Measurements from ENCODE around the gene ACY1. TPM values are rescaled to one million over a fixed set of nuclear protein-coding genes. Genes with fewer than 3 reads are reported as not detected.

Gene ACY1
- total and polyA plus RNA-seq, 2 donors (not counting 3 experiments of a cell fraction or from before 2014, with no cell fraction given), result 13.4 to 32.9 TPM

DNA sequence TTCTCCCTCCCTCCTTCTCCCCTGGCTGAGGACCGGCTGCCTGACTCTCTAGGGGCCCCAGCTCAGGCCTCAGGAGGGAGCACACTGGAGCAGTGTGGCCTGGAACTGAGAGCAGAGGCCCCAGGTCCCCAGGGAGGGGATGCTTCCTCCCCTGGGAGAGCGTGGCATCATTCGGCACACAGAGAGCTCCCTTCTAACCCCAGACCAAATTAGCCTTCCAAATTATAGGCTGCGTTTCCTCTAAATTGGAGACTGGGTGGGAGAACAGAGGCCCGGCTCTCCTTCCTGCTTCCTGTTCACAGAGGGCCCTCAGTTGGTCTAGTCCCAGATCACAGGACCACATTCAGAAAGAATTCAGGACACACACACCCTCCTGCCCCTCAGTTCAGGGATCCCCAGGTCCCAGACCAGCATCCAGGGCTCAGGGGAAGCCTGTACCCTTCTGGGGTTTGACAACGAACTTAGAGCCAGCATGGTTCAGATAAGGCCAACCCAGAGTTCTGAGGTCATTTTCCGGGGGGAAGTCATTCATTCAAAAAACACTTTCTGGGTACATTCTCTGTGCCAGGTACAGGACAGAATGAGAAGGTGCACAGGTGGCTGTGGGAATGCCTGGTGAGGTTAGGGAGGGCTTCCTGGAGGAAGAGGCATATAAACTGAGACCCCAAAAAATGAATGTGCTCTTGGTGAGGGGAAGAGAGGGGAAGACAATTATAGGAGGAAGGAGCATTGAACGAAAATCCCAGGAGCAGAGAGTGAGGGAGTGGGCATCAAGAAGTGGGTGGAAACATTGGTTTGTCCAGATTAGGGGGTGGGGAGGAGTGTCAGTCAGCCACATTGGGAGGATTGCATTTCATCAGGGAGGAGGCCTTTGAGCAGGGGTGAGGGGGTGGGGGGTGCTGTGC, 40.8 kb downstream of the ACY1 start:
- Histone ChIP-seq H3K9ac (replicated peaks; ENCODE audit: extremely low read depth, insufficient read depth, low read length) (no peak overlapping the region), H3K36me3 (ENCODE audit: control insufficient read depth in 2 of 2, extremely low read depth in 1 of 2, insufficient read depth in 2 of 2, low read length in 2 of 2) (no peaks in the 10 kb centered on the region), H2AFZ (ENCODE audit: low read depth, low read length) (peak overlapping the region; percentile 60), H3K4me2 (ENCODE audit: insufficient read depth, low read length) (no peak overlapping the region), H3K9me1 (replicated peaks; ENCODE audit: control insufficient read depth, extremely low read depth, insufficient read depth, low read length) (no peaks in the 10 kb centered on the region), H3K4me1 (ENCODE audit: control insufficient read depth, extremely low read depth, insufficient read depth, low read length) (peaks cover 3% of the 10 kb centered on the region), H3K27ac (ENCODE audit: insufficient read depth, low read depth, low read length) (no peak overlapping the region), H3K79me2 (ENCODE audit: control insufficient read depth, insufficient read depth, low read length) (no peaks in the 10 kb centered on the region), H3K27me3 (ENCODE audit: control insufficient read depth in 2 of 2, insufficient read depth in 2 of 2, low read length in 2 of 2) (no peaks in the 10 kb centered on the region), H4K20me1 (replicated peaks; ENCODE audit: control insufficient read depth, extremely low read depth, insufficient read depth, low read length) (no peaks in the 10 kb centered on the region), H3K4me3 (replicated peaks in 1 of 3; ENCODE audit: insufficient read depth in 1 of 3, low read depth in 1 of 3, low read length in 3 of 3) (no peak overlapping the region), H3K9me3 (replicated peaks; ENCODE audit: control insufficient read depth, insufficient read depth, low read length) (no peaks in the 10 kb centered on the region)
- DNase-seq (ENCODE audit: low read depth, low spot score) (no peak), FAIRE-seq (no peak)
- dilution Hi-C loops (cut with MboI; ENCODE audit: extremely low pct_ligation_motif_present, low sequenced_read_pairs) (no loop called here), intact Hi-C loops (cut with micrococcal nuclease) (no loop called here)
- ChIA-PET POLR2A (no interaction called here), CTCF (no interaction called here)
- no peak for TF ChIP-seq JUN (IDR thresholded peaks at IDR 0.05; ENCODE audit: borderline replicate concordance, insufficient read depth, insufficient read length, low read depth)
- TF ChIP-seq POLR2AphosphoS5 (IDR thresholded peaks at IDR 0.05; ENCODE audit: insufficient read depth, low read depth, low read length), result no peak
- no peak for TF ChIP-seq EZH2 (IDR thresholded peaks at IDR 0.05; ENCODE audit: borderline replicate concordance, low read depth, low read length, severe bottlenecking)
- TF ChIP-seq GATA2 (IDR thresholded peaks at IDR 0.05; ENCODE audit: insufficient read depth, insufficient read length, low read depth, low read length), result no peak
- BruUV-seq (replicated peaks), result no TSS peak

DNA sequence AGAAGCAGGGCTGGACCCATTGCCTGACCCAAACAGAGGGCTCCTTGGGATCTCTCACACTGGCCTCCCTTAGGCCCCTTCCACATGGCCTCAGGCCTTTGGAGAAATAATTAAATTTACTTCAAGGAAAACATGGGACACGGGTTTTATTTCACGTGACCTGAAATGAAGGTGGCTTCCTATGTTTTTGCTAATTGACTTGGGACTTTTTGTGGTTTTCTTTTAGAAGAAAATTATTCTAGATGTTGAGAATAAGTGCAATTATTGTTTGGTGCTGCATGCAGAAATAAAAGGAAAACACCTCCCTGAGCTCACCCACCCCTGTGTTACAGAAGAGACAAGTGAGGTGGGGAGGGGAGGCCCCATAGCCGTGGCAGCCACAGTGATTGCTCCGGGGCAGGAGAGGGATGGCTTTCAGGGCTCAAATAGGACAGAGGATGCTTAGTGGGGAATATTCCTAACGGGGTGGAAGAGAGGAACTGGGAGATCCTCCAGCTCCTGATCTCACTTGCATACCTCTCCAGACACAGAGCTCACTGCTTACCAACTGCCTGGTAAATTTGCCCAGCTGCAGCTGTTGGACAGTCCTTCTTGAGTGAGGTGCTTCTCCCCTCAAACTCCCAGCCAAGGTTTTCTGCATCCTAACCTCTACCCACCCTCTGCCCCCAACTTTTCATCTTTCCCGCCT, 41.6 kb downstream of the ACY1 start:
- no peak overlapping the region for H3K9ac ChIP-seq (replicated peaks; ENCODE audit: extremely low read depth, insufficient read depth, low read length)
- no peak overlapping the region for H2AFZ ChIP-seq (ENCODE audit: low read depth, low read length)
- H3K4me2 ChIP-seq (ENCODE audit: insufficient read depth, low read length), result no peak overlapping the region
- no peak for DNase-seq (ENCODE audit: low read depth, low spot score)
- no peaks in the 10 kb centered on the region for H3K27me3 ChIP-seq (ENCODE audit: control insufficient read depth in 2 of 2, insufficient read depth in 2 of 2, low read length in 2 of 2)
- POLR2A ChIA-PET, result no interaction called here
- intact Hi-C loops (cut with micrococcal nuclease) (no loop called here), dilution Hi-C loops (cut with MboI; ENCODE audit: extremely low pct_ligation_motif_present, low sequenced_read_pairs) (no loop called here)
- no peaks in the 10 kb centered on the region for H3K9me1 ChIP-seq (replicated peaks; ENCODE audit: control insufficient read depth, extremely low read depth, insufficient read depth, low read length)
- CTCF ChIA-PET, result no interaction called here
- H3K4me1 ChIP-seq (ENCODE audit: control insufficient read depth, extremely low read depth, insufficient read depth, low read length), result peaks cover 3% of the 10 kb centered on the region
- no peaks in the 10 kb centered on the region for H4K20me1 ChIP-seq (replicated peaks; ENCODE audit: control insufficient read depth, extremely low read depth, insufficient read depth, low read length)
- no TSS peak for BruUV-seq (replicated peaks)
- FAIRE-seq, result no peak
- H3K9me3 ChIP-seq (replicated peaks; ENCODE audit: control insufficient read depth, insufficient read depth, low read length), result no peaks in the 10 kb centered on the region
- TF ChIP-seq, protein P1, sequence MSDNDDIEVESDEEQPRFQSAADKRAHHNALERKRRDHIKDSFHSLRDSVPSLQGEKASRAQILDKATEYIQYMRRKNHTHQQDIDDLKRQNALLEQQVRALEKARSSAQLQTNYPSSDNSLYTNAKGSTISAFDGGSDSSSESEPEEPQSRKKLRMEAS (IDR thresholded peaks at IDR 0.05; ENCODE audit: insufficient read depth, insufficient read length), result no peak
- no peak for TF ChIP-seq POLR2AphosphoS5 (IDR thresholded peaks at IDR 0.05; ENCODE audit: insufficient read depth, low read depth, low read length)
- no peak for TF ChIP-seq JUN (IDR thresholded peaks at IDR 0.05; ENCODE audit: borderline replicate concordance, insufficient read depth, insufficient read length, low read depth)
- TF ChIP-seq GATA2 (IDR thresholded peaks at IDR 0.05; ENCODE audit: insufficient read depth, insufficient read length, low read depth, low read length), result no peak
- no peak for TF ChIP-seq POLR2A (IDR thresholded peaks at IDR 0.05; ENCODE audit: low read depth, low read length)
- TF ChIP-seq MYC (IDR thresholded peaks at IDR 0.05; ENCODE audit: low read depth, low read length), result no peak
- TF ChIP-seq, protein P2, sequence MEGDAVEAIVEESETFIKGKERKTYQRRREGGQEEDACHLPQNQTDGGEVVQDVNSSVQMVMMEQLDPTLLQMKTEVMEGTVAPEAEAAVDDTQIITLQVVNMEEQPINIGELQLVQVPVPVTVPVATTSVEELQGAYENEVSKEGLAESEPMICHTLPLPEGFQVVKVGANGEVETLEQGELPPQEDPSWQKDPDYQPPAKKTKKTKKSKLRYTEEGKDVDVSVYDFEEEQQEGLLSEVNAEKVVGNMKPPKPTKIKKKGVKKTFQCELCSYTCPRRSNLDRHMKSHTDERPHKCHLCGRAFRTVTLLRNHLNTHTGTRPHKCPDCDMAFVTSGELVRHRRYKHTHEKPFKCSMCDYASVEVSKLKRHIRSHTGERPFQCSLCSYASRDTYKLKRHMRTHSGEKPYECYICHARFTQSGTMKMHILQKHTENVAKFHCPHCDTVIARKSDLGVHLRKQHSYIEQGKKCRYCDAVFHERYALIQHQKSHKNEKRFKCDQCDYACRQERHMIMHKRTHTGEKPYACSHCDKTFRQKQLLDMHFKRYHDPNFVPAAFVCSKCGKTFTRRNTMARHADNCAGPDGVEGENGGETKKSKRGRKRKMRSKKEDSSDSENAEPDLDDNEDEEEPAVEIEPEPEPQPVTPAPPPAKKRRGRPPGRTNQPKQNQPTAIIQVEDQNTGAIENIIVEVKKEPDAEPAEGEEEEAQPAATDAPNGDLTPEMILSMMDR (IDR thresholded peaks at IDR 0.05; ENCODE audit: extremely low read depth in 1 of 2, insufficient read depth in 1 of 2, low read depth in 1 of 2, low read length in 2 of 2), result no peak
- no peak for TF ChIP-seq FOS (IDR thresholded peaks at IDR 0.05; ENCODE audit: borderline replicate concordance, insufficient read depth, low read length)
- TF ChIP-seq EZH2 (IDR thresholded peaks at IDR 0.05; ENCODE audit: borderline replicate concordance, low read depth, low read length, severe bottlenecking), result no peak
- H3K27ac ChIP-seq (ENCODE audit: insufficient read depth, low read depth, low read length), result no peak overlapping the region
- no peaks in the 10 kb centered on the region for H3K79me2 ChIP-seq (ENCODE audit: control insufficient read depth, insufficient read depth, low read length)
- H3K4me3 ChIP-seq (replicated peaks in 1 of 3; ENCODE audit: insufficient read depth in 1 of 3, low read depth in 1 of 3, low read length in 3 of 3), result no peak overlapping the region
- no peaks in the 10 kb centered on the region for H3K36me3 ChIP-seq (ENCODE audit: control insufficient read depth in 2 of 2, extremely low read depth in 1 of 2, insufficient read depth in 2 of 2, low read length in 2 of 2)

Measured in endothelial cell of umbilical vein (primary cell).